Neural progenitor cell (in vitro differentiated cells): ENCODE measurements around the gene KCNN2.

Source experiments
- CTCF ChIP-seq: fragments of 200-600 bp; sonication (generic); IDR thresholded peaks from 2 replicates; pipeline ENCODE4 v1.5.1; 2017; ENCODE audit warnings: antibody characterized with exemption, mild to moderate bottlenecking
- EZH2 ChIP-seq: fragments of 200-600 bp; sonication (generic); IDR thresholded peaks from 2 replicates; pipeline ENCODE4 v1.6.1; 2017; ENCODE audit warnings: antibody characterized with exemption, mild to moderate bottlenecking, moderate library complexity
- EZH2phosphoT487 ChIP-seq: fragments of 200-600 bp; sonication (generic); IDR thresholded peaks from 2 replicates; pipeline ENCODE4 v1.6.1; 2017; ENCODE audit warnings: antibody characterized with exemption

GRCh38 chr5:114467171-114467570, 105.3 kb downstream of the KCNN2 start:
- TF ChIP-seq CTCF: no peak
- TF ChIP-seq EZH2: no peak
- no peak for TF ChIP-seq EZH2phosphoT487
